GM23338 (cell line): Measurements from ENCODE around the gene ELOVL7.
"Not testable (repeated sequence)": the region's sequence is repeated elsewhere in the genome, so short reads cannot be mapped to it uniquely, and the experiment has no call there.

Experiments used
- CTCF ChIP-seq, 2 experiments: fragments of 200-600 bp in 1 of 2; sonication (generic) in 1 of 2; conservative IDR thresholded peaks; 2 replicates each; pipeline versions ENCODE4 v1.5.1 to v1.6.1; 2016 to 2017; ENCODE audit warnings: antibody characterized with exemption in 2 of 2, low read depth in 2 of 2, mild to moderate bottlenecking in 2 of 2, moderate library complexity in 1 of 2
- POLR2AphosphoS5 ChIP-seq: IDR thresholded peaks from 2 replicates; pipeline ENCODE4 v1.6.1; 2016; ENCODE audit warnings: antibody characterized with exemption, low read depth

- TF ChIP-seq CTCF (conservative IDR thresholded peaks at IDR 0.05; ENCODE audit: low read depth in 2 of 2); POLR2AphosphoS5: not testable (repeated sequence)
Observed at GRCh38 chr5:60730858-60731257, 113.2 kb downstream of the ELOVL7 start.
